GM21367 (cell line): Measurements from ENCODE around the gene LPP.

ENCODE experiments used
- ATAC-seq: cut with Tn5 transposase; IDR thresholded peaks from one replicate; pipeline ENCODE4 v1.9.1; 2021; ENCODE audit not compliant: unreplicated experiment

Gene LPP

DNA sequence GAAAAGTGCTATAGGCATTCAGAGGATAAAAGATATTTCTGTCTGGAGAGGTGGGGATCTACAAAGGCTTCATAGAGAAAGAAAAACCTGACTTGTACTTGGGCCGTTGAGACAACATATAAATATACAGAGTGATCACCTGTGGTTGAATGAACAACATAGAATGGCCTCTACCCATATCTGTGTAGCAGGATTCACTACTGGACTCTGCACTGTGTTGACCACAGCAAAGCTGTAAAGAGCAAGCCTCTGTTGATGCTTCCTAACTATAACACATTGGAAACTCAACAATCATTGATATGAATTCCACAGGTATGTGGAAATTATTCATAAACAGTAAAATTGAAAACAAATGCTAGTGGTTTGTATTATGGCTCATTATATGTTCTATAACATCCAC, 19.1 kb upstream of the LPP start:
- ATAC-seq: no peak

GRCh38 chr3:188135271-188135670, 18.7 kb upstream of the LPP start:
- no peak for ATAC-seq

GRCh38 chr3:188137051-188137450, 16.9 kb upstream of the LPP start:
- no peak for ATAC-seq

GRCh38 chr3:188139466-188139865, 14.5 kb upstream of the LPP start:
- ATAC-seq: no peak

- no peak for ATAC-seq
Observed at GRCh38 chr3:188146219-188146618, 7.7 kb upstream of the LPP start.

- no peak for ATAC-seq
Observed at GRCh38 chr3:188147782-188148181, 6.2 kb upstream of the LPP start.

DNA sequence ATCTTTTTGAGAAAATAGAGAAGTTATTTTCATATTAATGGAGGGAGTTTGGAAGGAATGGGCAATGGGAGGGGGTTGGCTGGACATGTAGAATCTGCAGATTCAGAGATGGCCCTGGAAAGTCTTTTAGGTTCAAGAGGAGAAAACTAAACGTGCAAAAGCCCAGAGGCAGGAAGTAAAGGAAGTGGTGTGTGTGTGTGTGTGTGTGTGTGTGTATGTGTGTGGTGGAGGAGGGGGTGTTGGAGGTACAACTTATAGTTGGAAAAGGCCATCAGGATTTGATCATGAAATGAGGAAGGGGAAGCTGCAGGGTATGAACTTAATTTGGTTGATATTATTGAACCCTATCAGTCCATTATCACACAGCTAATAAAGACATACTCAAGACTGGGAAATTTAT, 5.6 kb upstream of the LPP start:
- ATAC-seq: no peak

DNA sequence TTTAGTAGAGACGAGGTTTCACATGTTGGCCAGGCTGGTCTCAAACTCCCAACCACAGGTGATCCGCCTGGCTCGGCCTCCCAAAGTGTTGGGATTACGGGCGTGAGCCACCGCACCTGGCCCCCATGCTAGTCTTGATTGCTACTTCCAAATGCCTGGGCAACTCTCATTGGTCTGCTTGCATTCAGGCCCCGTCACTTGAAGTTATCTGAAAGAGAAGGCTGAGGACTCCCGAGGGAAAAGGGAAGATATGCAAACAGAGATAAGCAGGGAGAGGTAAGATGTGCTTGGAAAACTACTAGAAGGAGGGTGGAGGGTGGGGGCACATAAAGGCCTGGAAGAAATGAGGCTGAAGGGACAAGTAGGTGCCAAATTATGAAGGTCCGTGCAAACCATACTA, 4.4 kb upstream of the LPP start:
- no peak for ATAC-seq

- no peak for ATAC-seq
Observed at GRCh38 chr3:188150982-188151381, 3.0 kb upstream of the LPP start.

- ATAC-seq: no peak
Observed at GRCh38 chr3:188151438-188151837, 2.5 kb upstream of the LPP start.

GRCh38 chr3:188152660-188153436, 1.1 kb upstream of the LPP start:
- ATAC-seq: no peak

DNA sequence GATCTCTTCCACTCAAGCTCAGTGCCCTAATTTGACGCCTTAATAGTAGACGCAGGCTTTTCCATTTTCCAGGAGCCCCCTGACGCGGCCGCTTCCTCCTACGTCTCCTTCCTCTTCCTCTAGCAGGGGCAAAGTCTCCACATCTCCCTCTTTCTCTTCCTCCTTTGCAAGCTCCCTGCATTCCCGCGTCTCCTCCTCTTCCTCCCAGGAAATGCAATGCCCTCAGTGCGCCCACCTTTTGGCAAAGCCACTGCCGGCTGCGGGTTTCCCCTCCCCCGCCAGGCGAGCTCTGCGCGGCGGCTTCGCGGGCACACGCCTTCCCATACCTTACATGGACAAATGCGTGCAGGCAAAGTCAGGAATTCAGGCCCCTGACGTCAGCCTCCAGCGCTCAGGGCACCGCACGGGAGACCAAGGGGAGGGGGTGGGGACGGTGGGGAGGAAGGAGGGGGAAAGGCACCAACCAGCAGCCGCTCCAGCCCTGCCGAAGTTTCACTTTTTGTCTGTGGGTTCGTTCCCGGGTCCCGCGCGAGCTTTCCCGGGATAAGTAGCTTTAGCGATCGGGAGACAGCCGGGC, 432 bp upstream of the LPP start:
- ATAC-seq: peak; percentile 11

GRCh38 chr3:188154809-188155574, 1.0 kb downstream of the LPP start:
- ATAC-seq: no peak

DNA sequence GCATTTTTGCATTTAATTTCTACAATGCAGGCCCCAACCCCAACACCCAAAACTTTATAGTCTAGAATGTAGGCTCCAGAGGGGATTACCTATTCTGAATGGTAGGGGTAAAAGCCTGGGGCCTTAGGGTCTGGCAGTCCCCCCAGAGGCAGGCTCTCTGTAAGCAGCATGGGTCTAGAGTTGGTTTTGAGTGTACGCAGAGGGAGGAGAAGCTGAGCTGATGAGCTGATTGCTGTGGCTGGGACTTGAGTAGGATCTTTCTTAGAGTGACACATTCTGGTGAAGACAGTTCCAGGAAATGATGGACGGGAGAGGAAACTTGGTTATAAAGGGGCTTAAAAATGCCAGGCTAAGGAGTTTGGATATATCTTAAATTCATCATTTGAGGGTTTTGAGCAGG, 2.1 kb downstream of the LPP start:
- ATAC-seq: no peak

GRCh38 chr3:188157407-188157806, 3.5 kb downstream of the LPP start:
- no peak for ATAC-seq

- no peak for ATAC-seq
Observed at GRCh38 chr3:188157971-188158370, 4.0 kb downstream of the LPP start.

GRCh38 chr3:188158731-188159310, 4.9 kb downstream of the LPP start:
- no peak for ATAC-seq

DNA sequence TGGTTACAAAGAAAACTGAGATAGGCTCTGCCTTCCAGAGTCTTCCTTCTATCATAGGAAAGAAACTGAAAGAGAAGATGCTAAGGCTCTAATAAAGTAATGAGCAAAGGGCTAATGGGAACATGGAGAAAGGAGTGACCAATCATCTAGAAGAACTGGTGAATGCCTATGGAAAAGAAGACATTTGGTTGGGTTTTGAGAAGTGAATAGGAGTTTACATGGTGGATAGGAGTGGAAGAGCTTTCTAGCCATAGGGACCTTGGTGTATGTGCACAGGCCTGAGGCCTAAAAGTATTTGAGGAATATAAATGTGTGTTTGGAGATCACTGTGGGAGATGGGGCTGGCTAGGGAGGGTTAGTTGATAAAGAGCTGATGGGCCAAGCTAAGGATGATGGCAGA, 6.8 kb downstream of the LPP start:
- no peak for ATAC-seq

- no peak for ATAC-seq
Observed at GRCh38 chr3:188164248-188164687, 10.3 kb downstream of the LPP start.

GRCh38 chr3:188165596-188165995, 11.6 kb downstream of the LPP start:
- ATAC-seq: no peak

DNA sequence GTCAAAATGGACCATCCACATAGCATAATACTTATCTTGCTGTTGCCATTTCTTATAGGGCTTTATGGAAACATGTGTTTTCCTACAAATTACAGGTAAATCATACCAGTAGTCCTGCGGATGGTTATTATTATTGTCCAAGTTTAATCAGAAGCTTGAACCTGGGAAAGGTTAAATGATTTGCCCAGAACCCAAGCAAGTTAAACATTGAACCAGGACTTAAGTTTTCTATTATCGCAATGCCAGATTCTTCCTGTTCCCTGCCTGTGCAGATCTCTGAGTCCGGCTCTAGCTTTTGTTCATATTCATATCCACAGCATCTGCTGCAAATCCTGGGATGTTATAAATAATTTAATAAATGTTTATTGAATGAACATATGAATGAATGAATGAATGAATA, 12.5 kb downstream of the LPP start:
- ATAC-seq: no peak

DNA sequence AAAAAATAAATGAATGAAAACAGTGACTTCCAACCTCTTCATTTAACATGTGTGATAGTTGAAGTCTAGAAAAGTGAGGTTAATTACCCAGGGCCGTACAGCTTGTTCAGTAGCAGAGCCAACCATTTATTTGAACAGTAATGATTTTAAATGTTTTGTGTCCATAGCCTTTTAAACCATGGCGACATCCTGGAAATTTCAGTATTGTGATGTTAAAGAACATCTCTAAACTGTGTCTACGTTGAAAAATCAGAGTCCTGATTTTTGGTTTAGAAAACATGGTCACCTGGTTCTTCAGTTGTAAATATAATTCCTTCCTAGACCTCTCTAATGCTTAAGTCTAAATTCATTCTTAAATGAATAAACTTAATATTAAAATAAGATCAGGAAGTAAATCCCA, 14.2 kb downstream of the LPP start:
- no peak for ATAC-seq
